DOHH2 (cell line): ENCODE results near the gene GPR142.

ENCODE experiments used
- H3F3A ChIP-seq: fragments of 200-600 bp; sonication (generic), shearing (Covaris generic); 2 replicates; pipeline ENCODE4 v1.6.0; 2016; ENCODE audit warnings: antibody characterized with exemption, mild to moderate bottlenecking; ENCODE audit not compliant: control insufficient read depth, insufficient read depth
- H3K27ac ChIP-seq: fragments of 200-600 bp; sonication (generic); 2 replicates; pipeline ENCODE4 v1.5.1; 2014; ENCODE audit warnings: low read depth, mild to moderate bottlenecking, low read length, moderate library complexity
- H3K27me3 ChIP-seq: fragments of 200-600 bp; sonication (generic); 2 replicates; pipeline ENCODE4 v1.6.1; 2014; ENCODE audit warnings: mild to moderate bottlenecking, low read length, mixed read lengths; ENCODE audit not compliant: control insufficient read depth
- H3K36me3 ChIP-seq: fragments of 200-600 bp; sonication (generic); 2 replicates; pipeline ENCODE4 v1.6.1; 2014; ENCODE audit warnings: mild to moderate bottlenecking, low read length, moderate library complexity, mixed read lengths; ENCODE audit not compliant: control insufficient read depth
- H3K4me1 ChIP-seq: fragments of 200-600 bp; sonication (generic); 2 replicates; pipeline ENCODE4 v1.6.1; 2014; ENCODE audit warnings: mild to moderate bottlenecking, low read length, mixed read lengths; ENCODE audit not compliant: control insufficient read depth
- H3K4me2 ChIP-seq: fragments of 200-600 bp; sonication (generic); 2 replicates; pipeline ENCODE4 v1.6.0; 2014; ENCODE audit warnings: mild to moderate bottlenecking, low read length, moderate library complexity
- H3K4me3 ChIP-seq: fragments of 200-600 bp; sonication (generic); 2 replicates; pipeline ENCODE4 v1.5.1; 2014; ENCODE audit warnings: mild to moderate bottlenecking, low read length, mixed read lengths
- H3K79me2 ChIP-seq: fragments of 200-600 bp; sonication (generic); 2 replicates; pipeline ENCODE4 v1.6.1; 2014; ENCODE audit warnings: mild to moderate bottlenecking, low read length, mixed read lengths; ENCODE audit not compliant: control insufficient read depth
- H3K9me2 ChIP-seq: fragments of 200-600 bp; sonication (generic); replicated peaks from 2 replicates; pipeline ENCODE4 v1.6.1; 2014; ENCODE audit warnings: mild to moderate bottlenecking, low read length, mixed read lengths; ENCODE audit not compliant: control insufficient read depth
- H3K9me3 ChIP-seq: fragments of 200-600 bp; sonication (generic); 2 replicates; pipeline ENCODE4 v1.6.1; 2014; ENCODE audit warnings: antibody characterized with exemption, low read length, mixed read lengths; ENCODE audit not compliant: control insufficient read depth, insufficient read depth
- H4K20me1 ChIP-seq: fragments of 200-600 bp; sonication (generic); 2 replicates; pipeline ENCODE4 v1.6.0; 2014; ENCODE audit warnings: low read depth, mild to moderate bottlenecking, antibody characterized with exemption, low read length, moderate library complexity; ENCODE audit not compliant: control insufficient read depth, insufficient read depth
- CTCF ChIP-seq: fragments of 200-600 bp; sonication (generic); IDR thresholded peaks from one replicate; pipeline ENCODE4 v1.5.1; 2014; ENCODE audit warnings: antibody characterized with exemption, mild to moderate bottlenecking, low read depth, low read length; ENCODE audit not compliant: poor library complexity, severe bottlenecking
- EZH2phosphoT487 ChIP-seq: fragments of 200-600 bp; sonication (generic); IDR thresholded peaks from 2 replicates; pipeline ENCODE4 v1.6.1; 2017; ENCODE audit warnings: borderline replicate concordance, mild to moderate bottlenecking, antibody characterized with exemption, low read length, moderate library complexity, mixed read lengths

GPR142 gene

GRCh38 chr17:74372426-74372825, 5.1 kb downstream of the GPR142 start:
- Histone ChIP-seq H3K27ac (no peak overlapping the region), H3K4me3 (no peak overlapping the region), H3K36me3 (no peaks in the 10 kb centered on the region), H3K4me2 (no peak overlapping the region), H3K79me2 (no peaks in the 10 kb centered on the region), H3K9me3 (no peaks in the 10 kb centered on the region), H4K20me1 (no peaks in the 10 kb centered on the region), H3F3A (no peaks in the 10 kb centered on the region), H3K9me2 (no peaks in the 10 kb centered on the region), H3K27me3 (no peaks in the 10 kb centered on the region), H3K4me1 (no peaks in the 10 kb centered on the region)
- no peak for TF ChIP-seq CTCF
- no peak for TF ChIP-seq EZH2phosphoT487

GRCh38 chr17:74373838-74374606, 6.7 kb downstream of the GPR142 start:
- Histone ChIP-seq H3K79me2 (no peaks in the 10 kb centered on the region), H3K4me1 (no peaks in the 10 kb centered on the region), H4K20me1 (no peaks in the 10 kb centered on the region), H3K27me3 (no peaks in the 10 kb centered on the region), H3K27ac (no peak overlapping the region), H3K9me3 (no peaks in the 10 kb centered on the region), H3K4me2 (no peak overlapping the region), H3K36me3 (no peaks in the 10 kb centered on the region), H3K4me3 (no peak overlapping the region), H3K9me2 (no peaks in the 10 kb centered on the region), H3F3A (no peaks in the 10 kb centered on the region)
- TF ChIP-seq CTCF (no peak), EZH2phosphoT487 (no peak)

- no peak overlapping the region for H3K4me3 ChIP-seq
Measured at GRCh38 chr17:74374858-74375257, 7.6 kb downstream of the GPR142 start.

More at GRCh38 chr17:74374858-74375257, 7.6 kb downstream of the GPR142 start:
- no peaks in the 10 kb centered on the region for H3K9me2 ChIP-seq
- H3K36me3 ChIP-seq, result no peaks in the 10 kb centered on the region
- H3K4me1 ChIP-seq, result no peaks in the 10 kb centered on the region
- H3K27ac ChIP-seq, result no peak overlapping the region
- TF ChIP-seq EZH2phosphoT487, result no peak
- TF ChIP-seq CTCF, result no peak
- no peak overlapping the region for H3K4me2 ChIP-seq
- no peaks in the 10 kb centered on the region for H3K27me3 ChIP-seq
- no peaks in the 10 kb centered on the region for H3K79me2 ChIP-seq
- no peaks in the 10 kb centered on the region for H3F3A ChIP-seq
- no peaks in the 10 kb centered on the region for H4K20me1 ChIP-seq
- H3K9me3 ChIP-seq, result no peaks in the 10 kb centered on the region
